H1 (cell line): ENCODE data around the gene IL17RE. TPM values are rescaled to one million over a fixed set of nuclear protein-coding genes. Genes with fewer than 3 reads are reported as not detected.

Experiments
- ASH2L ChIP-seq: fragments of 200-600, 300-600 bp; sonication (generic); IDR thresholded peaks from one replicate; pipeline ENCODE4 v1.7.1; 2017; ENCODE audit warnings: low read length
- BRCA1 ChIP-seq: IDR thresholded peaks from 2 replicates; pipeline ENCODE4 v1.6.1; 2012; ENCODE audit warnings: low read depth, low read length, improper control_type of control experiment
- CEBPB ChIP-seq: IDR thresholded peaks from 2 replicates; pipeline ENCODE4 v1.6.1; 2012; ENCODE audit warnings: low read depth, low read length
- CHD7 ChIP-seq: fragments of 300-600 bp; sonication (generic); IDR thresholded peaks from 2 replicates; pipeline ENCODE4 v1.7.1; 2012; ENCODE audit warnings: low read length, moderate library complexity, mild to moderate bottlenecking, inconsistent platforms; ENCODE audit not compliant: insufficient replicate concordance
- CTBP2 ChIP-seq: IDR thresholded peaks from 2 replicates; pipeline ENCODE4 v1.7.0; 2011; ENCODE audit warnings: borderline replicate concordance, mild to moderate bottlenecking, moderate library complexity, mixed read lengths, low read length; ENCODE audit not compliant: insufficient read depth, insufficient read length
- GABPA ChIP-seq: IDR thresholded peaks from 2 replicates; pipeline ENCODE4 v1.6.1; 2011; ENCODE audit warnings: mild to moderate bottlenecking, low read length, moderate library complexity, borderline replicate concordance; ENCODE audit not compliant: insufficient read depth
- SAP30 ChIP-seq: fragments of 300-600 bp; sonication (generic); IDR thresholded peaks from 2 replicates; pipeline ENCODE4 v1.7.1; 2012; ENCODE audit warnings: low read length, moderate library complexity, mild to moderate bottlenecking, inconsistent platforms; ENCODE audit not compliant: insufficient read depth, insufficient replicate concordance
- SIN3A ChIP-seq, 2 experiments: IDR thresholded peaks in 1 of 2; conservative IDR thresholded peaks in 1 of 2; 2 replicates each; pipeline ENCODE4 v1.6.1; 2011 to 2012; ENCODE audit warnings: low read length in 2 of 2, improper control_type of control experiment in 1 of 2, low read depth in 1 of 2, mild to moderate bottlenecking in 1 of 2
- SIRT6 ChIP-seq: IDR thresholded peaks from one replicate; pipeline ENCODE4 v1.7.1; 2012; ENCODE audit warnings: low read length, inconsistent platforms
- SRF ChIP-seq: IDR thresholded peaks from 2 replicates; pipeline ENCODE4 v1.6.1; 2011; ENCODE audit warnings: mild to moderate bottlenecking, low read depth, low read length, moderate library complexity
- TAF7 ChIP-seq: optimal IDR thresholded peaks from 2 replicates; pipeline ENCODE3; 2011; ENCODE audit warnings: low read depth, mild to moderate bottlenecking, inconsistent platforms, low read length, moderate library complexity, borderline replicate concordance
- TBP ChIP-seq: IDR thresholded peaks from 2 replicates; pipeline ENCODE4 v1.6.1; 2011; ENCODE audit warnings: low read depth, low read length, improper control_type of control experiment
- polyA plus RNA-seq, 7 experiments: library from polyadenylated mRNA; depleted of rRNA in 3 of 7; stranded (reverse) in 5 of 7; unstranded in 2 of 7; fragments of >200 nt in 5 of 7; fragments of 200-250 nt in 2 of 7; gene quantifications; 1 replicate in 5 of 7; 2 replicates in 1 of 7; 4 replicates in 1 of 7; pipeline versions ENCODE4 v1.2.1 to v1.2.3, GENCODE V29; 2011 to 2013; ENCODE audit warnings: missing spikeins in 2 of 7, mixed read lengths in 2 of 7
- total RNA-seq: library from RNA; stranded (reverse); fragmentation: NEBNext Ultra II Directional; extraction: Animal tissue kit (Norgen Biotek cat#: 25700); gene quantifications from 2 replicates; pipeline ENCODE4 v1.2.1, GENCODE V29; 2021

Gene IL17RE
- total and polyA plus RNA-seq, 2 of the 8 experiments (the other 6 are each of a cell fraction or from before 2014, with no cell fraction given), result 3.4 to 4.9 TPM

- TF ChIP-seq CHD7 (no peak), TAF7 (no peak), SIN3A (conservative IDR thresholded peaks at IDR 0.05 in 1 of 2, IDR thresholded peaks at IDR 0.05 in 1 of 2; ENCODE audit: low read depth in 1 of 2, low read length in 2 of 2) (no peak), SRF (no peak), ASH2L (no peak), SIRT6 (no peak), BRCA1 (no peak), GABPA (no peak), SAP30 (no peak), CEBPB (no peak), TBP (no peak), CTBP2 (no peak)
Measured at GRCh38 chr3:9949626-9950025, 47.0 kb downstream of the IL17RE start (continued).
